Kidney glomerular epithelial cell (primary cell): ENCODE results near the gene DVL1.

Source experiments
- DNase-seq: peaks from one replicate; lab custom pipeline; 2025; lab: John Stamatoyannopoulos, UW

Gene DVL1

DNA sequence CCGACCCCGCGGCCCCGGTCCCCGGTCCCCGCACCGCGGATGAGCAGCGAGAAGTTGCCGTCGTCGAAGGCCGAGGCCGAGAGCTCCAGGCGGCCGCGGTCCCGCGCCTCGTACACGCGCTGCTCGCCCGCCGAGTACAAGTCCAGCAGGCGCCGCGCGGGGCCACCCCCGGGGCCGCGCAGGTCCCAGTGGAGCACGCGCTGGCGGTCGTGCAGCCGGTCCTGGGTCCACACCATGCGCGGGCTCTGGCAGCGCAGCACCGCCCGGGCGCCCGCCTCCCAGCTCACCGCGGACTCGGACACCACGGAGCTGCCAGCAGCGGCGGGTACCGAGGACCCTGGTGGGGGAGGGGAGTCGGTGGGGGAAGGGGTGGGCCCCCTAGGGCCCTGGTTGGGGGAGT lies 6.2 kb upstream of the DVL1 start:
- DNase-seq, result no peak

DNA sequence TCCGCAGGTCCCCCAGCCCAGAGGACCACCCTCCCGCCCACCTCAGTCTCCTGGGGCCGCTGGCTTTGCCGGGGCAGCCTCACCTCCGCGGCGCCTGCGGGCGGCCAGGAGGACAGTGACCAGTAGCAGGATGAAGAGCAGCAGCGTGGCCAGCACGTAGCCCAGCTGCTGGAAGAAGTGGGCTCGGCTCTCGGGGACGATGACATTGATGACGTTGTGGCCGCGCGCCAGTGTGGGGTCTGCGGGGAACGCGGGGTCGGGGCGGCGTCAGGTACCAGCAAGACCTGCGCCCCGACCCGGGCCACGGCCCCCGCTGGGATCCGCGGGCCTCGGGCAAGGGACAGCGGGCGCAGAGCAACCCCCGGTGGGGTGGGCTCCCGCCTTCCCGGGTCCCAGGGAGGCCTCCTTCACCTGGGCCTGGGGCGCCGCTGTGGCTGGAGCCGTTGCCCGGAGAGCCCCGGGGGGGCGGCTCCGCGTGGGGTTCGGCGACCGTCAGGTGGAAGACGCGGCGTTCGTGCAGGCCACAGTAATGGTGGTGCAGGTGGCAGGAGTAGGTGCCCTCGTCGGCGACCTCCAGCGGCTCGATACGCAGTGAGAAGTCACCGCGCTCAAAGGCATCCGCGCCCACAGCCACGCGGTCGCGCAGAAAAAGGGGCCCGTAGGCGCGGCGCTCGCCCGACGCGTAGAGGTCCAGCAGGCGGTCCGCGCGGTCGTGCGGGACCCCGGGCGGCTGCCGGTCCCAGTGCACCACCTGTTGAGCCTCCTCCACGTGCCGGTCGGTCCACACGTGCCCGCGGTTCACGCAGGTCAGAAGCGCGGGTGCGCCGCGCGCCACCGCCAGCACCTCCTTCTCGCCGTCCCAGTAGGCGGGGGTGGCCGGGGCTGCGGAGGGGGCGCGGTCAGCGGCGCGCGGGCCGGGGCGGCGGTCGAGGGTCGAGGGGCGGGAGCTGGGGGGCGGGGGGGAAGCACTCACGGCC lies 5.3 kb upstream of the DVL1 start:
- DNase-seq, result no peak

DNA sequence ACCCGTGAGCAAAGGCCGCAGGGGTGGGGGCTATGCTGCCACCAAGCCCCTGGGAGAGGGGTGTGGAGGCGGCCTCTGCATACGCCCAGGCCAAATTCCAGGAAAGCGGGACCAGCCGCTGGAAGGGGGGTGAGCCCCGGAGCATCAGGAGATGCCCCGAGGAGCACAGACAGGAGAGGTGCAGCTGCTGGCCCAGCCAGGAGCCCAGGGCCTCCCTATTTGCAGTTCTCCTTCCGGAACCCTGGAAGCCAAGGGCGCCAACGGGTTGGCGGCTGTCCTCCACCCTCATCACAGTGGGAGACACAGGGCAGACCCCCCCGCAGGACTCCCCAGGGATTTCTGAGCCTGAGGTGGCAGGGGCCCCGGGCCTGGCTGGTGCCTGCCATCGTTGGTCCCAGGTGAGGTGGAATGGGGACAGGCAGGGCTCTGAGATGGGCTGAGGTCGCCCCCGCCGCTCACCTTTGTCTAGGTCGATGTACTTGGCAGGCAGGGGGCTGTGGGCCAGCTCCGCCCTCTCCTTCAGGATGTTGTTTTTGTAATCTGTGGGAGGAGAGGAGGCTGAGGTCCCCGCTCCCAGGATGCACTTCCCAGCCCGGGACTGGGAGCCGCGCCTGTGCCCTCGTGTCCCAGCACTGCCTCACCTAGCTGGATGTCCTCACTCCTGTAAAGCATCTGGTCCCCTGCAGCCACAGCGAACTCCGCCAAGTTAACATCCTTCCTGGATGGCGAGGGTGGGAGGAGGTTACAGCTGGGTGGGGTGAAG lies 4.4 kb upstream of the DVL1 start:
- no peak for DNase-seq

DNA sequence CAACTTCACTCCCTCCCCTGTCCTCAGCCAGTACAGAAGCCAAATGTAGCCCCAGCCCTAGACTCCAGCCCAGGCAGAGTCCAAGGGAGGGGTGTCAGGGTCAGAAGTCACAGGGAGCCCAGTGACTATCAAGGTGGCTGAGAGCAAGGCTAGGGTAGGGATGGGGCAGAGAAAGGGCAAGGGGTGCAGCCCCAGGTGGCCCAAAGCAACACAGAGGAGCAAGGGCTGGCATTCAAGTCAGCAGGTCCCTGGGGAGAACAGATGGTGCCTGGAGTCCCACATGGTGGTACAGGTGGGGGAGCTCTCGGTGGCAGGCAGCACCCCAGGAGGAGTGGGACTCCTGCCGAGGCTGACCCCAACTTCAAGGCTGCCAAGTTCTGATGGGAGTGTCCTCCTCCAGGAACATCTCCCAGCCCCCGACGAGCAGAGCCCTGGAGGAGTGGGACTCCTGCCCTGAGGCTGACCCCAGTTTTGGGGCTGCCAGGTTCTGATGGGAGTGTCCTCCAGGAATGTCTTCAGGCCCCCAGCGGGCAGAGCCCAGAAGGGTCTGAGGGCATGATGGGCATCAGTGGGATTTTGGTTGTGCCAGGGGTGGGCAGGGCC lies 3.7 kb upstream of the DVL1 start:
- no peak for DNase-seq

DNA sequence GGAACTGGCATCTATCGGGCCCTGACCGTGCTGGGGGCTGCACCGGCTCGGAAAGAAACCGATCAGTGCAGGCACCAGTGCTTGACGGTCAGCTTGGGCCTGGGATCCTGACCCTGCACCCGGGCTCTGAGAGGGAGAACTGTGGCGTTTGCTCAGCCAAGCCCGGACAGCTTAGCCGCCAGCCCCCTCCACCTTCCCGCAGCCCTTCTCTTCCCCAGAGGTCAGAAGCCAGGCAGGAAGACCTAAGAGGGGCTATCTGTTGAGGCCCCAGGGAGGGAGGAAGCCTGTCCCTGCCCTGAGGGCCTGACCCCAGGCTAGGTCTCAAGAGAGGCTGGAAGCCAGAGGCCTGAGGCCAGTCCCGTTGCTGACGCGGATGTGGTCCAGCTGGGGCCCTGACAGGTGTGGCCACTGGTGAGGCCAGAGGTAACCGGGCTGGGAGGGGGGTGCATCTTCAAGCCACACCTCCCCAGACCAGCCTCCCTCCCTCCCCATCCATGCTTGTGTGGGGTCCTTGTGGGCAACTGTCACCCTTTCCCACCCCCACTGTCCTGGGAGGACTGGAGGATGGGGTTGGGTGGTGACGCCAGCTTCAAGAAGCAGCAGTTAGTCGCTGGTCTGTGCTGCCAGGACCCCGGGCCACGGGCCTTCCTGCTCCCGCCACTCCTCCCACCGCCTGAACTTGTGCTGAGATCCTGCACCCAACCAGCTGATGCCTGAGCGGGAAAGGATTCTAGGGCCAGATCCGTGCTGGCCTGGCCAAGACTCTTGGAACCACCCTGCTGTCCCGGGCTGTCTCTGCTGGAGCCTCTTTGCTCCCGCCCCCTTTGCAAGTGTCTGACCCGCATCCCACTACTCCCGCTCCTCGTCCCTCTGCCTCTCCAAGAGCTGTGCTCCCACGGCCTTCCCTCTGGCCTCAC lies 2.6 kb upstream of the DVL1 start:
- DNase-seq, result no peak

DNA sequence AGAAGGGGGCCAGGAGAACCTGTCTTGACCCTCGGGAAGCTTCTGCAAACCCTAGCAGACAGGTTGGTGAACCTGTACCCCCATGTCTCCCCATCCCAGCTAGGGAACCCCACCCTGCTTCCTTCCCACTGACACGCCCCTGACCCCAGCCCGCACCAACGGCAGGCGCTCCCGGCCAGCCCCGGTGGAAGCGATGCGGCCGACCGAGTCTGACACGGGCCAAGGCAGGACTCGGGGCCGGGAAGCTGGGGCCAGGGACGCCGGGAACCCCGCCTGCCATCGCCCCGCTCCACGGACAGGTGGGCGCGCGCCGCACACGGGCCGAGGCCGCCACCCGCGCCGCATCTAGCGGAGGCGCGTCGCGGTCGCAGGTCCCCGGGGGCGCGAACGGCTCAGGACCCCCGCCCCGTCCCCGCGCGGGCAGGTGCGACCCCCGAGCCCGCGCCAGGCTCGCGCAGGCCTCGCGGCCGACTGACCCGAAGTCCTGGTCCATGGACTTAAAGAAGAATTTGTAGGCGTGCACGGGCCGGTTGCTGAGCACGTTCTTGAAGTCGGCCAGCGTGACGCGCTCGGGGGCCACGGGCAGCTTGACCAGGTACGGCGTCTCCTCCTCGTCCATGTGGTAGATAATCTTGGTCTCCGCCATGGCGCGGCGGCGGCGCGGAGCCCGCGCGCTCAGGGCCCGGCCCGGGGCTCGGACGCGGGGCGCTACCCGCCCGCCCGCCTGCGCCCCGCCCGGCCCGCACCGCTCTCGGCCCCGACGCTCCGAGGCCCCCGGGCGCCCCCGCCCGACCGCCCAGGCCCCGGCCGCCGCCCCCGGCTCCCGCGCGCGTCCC lies 580 bp downstream of the DVL1 start:
- no peak for DNase-seq

DNA sequence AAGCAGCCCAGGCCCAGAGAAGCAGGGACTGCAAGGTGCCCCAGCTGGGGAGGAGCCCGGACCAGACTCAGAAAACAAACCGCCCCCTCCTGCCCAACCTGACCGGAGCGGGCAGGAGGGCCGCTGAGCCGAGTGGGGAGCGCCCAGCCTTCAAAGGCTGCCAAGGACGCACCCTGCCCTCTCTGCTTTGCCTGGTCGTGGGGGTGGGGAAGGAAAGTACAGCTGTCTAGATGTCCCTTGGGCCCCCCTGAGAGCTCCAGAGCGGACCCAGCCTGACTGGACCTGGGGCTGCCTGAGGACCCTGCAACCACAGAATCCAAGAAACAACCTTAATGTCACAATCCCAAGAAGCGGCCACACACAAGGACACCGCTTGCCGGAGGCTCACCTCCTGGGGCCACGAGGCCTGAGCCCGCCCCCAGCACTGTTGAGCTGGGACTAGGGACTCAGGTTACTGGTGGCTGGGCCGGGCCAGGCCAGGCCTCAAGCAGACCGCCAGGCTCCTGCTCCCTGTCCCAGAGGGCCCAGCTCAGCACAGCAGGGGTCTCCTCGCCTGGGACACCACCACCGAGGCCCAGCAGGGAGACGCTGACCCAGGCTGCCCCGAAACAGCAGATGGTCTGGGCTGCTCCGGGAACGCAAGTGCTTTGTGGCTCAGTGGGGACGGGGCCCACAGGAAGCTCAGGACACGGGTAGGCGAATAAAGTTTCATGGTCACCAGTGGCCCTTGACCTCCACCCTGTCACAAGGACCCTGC lies 1.4 kb downstream of the DVL1 start:
- DNase-seq, result no peak

DNA sequence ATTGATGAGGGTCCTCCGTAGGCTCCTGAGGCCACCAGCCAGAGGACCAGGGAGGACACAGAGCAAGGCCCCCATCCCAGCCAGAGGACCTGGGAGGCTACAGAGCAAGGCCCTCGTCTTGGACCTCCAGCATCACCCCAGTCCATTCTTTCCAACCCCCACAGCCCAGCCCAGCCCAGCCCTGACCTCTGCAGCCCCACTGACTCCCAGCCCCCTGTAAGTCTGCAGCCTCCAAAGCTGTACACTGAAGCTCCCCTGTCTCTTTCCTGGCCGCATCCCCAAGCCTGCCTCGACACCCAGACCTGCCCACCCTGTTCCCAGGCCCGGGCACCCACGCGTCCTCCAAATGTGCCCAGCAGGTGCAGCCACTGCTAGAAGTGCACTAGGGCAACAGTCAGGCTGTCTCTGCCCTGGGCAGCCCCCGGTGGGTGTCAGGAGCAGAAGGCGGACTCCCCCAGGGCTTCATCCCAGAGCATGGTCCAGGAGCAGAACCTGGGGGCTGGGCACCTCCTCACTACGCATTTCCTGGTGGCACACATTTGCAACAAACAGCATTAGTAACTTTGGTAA lies 2.1 kb downstream of the DVL1 start:
- DNase-seq, result no peak

DNA sequence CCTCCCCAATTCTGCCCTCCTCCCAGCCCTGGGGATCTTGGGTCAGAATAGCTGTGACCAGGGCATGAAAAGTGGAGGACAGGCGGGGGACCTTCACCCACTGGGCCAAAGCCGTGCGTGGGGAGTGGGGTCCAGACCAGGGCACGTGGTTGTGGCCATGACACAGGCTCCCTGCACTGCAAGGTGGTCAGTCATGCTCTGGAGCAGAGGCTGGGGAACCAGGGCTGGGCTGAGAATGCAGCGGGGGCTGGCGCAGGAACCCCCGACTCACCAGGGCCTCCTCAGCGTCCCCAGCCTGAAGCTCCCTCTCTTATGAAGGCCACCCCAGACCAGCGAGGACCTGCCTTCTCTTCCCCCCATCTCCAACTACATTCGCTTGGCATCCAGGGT lies 2.7 kb downstream of the DVL1 start:
- no peak for DNase-seq

DNA sequence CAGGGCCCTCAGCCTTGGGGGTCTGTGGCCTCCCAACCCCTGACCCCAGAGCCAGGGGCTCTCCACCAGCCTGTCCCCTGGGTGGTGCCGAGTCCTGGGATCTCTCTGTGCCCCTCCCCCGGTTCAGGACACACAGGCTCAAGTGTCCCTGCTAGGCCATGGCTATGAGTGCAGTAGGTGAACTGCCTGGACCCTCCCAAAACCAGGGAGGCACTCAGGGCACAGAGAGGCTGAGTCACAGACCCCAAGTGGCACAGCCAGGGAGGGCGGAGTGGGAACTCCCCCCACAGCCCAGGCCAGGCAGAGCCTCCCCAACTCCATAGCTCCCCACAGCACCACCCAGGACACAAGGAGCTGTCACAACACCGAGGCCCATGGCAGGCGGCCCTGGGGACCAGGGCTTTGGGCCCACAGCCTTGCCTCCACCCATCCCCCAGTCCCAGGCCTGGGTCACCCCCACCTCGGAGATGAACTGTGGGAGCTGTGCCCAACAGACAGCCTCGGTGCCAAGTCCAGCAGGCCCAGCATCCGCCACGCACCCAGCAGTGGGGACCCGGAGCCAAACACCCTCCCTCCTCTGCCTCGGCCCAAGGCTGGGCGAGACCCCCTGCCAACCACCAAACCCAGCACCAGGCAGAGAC lies 3.2 kb downstream of the DVL1 start:
- no peak for DNase-seq

DNA sequence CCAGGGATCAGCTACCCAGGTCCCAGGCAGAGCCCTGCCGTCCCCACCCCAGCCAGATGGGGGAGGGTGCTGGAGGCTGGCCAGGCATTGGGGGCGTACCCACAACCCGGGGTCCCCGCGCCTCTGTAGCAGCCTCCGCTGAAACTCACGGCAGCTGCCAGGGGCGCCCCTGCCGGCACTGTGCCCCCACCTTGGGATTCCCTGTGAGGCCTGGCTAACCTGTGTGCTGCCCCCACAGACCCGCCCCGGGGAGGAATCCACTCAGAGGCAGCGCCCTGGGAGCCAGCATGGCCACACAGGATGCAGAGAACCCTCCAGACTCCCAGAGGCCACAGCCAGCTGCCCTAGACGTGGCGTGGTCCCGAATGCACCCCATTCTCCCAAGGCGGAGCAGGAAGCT lies 3.8 kb downstream of the DVL1 start:
- no peak for DNase-seq

DNA sequence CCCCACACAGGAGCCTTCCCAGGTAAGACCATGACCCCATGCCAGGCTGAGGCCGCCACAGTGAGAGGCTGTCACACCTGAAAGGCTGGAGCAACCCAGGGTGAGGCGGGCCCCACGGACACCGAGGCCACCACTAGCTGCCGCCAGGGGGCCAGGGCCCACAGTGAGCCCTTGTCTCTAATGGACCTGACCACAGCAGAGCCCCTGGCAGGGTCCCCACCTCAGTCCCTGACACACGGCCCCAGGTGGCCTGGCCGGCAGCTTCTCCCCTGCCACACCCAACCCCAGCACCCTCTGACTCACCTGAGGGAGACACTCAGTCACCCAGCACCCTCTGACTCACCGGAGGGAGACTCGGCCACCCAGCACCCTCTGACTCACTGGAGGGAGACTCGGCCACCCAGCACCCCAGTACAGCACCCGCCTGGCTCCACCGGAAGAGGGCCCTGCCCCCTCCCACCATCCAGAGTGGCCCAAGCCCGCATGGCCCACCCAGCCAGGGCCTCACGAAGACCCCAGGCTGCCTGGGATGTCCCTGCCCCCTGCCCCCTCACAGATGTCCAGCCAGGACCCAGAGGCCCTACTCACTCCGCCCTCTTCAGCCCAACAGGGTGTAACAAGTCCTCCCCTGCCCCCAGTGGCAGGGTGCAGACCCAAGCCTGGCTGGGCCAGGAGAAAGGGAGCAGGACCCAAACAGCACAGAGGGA lies 4.4 kb downstream of the DVL1 start:
- peak; percentile 48 for DNase-seq

DNA sequence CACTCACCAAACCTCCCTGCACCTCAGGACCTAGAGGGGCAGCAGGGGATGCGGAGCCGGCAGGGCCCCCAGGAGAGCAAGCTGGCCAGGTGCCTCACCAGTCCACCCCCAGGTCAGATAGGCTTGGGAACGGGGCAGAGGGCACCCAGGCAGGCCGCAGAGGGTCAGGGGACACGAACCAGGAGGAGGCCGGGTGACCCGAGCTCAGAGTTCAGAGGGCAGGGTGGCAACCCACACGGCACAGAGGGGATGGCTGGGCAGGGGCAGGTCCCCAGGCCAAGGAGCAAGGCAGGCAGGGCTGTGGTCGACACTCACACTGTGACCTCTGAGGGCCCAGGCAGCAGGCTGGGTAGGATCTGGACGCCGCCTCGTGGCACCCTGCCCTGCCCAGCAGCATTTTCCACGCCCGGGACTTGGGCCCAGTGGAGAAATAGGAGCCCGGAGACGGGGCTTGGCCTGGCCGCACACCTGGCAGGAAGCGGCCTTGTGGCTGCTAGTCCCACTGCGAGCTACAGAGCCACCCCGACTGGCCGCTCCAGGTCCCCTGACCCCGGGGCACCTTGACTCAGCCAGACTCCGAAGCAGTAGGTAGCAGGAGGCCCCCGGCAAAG lies 5.3 kb downstream of the DVL1 start:
- DNase-seq, result no peak

DNA sequence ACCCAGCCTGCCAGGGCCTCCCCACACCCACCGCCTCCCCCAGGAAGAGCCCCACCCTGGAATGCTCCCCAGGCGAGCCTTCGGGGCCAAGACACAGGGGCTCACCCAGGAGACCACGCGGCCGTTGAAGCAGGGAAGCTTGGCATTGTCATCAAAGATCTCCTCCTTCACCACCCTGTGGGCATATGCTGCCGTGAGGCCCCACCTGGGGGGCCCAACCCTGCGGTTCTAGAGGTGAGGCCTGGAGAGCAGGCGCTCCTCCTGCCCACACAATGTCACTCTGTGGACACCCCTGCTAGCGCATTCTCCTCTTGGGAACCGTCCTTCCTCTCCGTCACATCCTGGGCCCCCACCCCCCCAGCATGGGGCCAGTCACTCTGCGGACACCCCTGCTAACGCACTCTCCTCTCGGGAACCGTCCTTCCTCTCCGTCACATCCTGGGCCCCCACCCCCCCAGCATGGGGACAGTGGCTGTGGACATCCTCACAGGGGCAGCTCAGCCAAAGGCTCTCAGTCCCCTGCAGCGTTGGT lies 6.6 kb downstream of the DVL1 start:
- no peak for DNase-seq

DNA sequence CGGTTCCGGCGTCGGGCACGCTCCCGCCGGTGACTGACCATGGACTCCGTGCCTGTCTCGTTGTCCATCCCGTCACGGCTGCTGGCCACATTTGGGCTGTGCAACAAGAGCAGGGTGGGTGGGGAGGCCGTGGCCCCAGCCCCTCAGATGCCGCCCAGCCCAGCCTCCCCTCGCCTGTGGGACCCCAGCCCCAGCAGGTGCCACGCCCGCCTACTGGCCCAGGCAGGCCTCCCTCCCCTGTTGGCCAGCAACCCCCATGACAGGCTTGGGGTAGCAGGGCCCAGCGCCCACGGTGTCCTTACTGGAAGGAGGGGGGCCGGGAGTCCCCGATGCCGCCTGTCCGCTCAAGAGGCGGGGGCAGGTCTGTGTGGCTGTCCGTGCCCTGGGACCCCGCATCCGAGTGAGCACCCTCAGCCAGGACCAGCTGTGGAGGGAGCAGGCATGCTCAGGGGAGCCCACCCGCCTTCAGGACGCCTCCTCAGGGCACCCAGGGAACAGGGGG lies 7.1 kb downstream of the DVL1 start:
- DNase-seq, result no peak

DNA sequence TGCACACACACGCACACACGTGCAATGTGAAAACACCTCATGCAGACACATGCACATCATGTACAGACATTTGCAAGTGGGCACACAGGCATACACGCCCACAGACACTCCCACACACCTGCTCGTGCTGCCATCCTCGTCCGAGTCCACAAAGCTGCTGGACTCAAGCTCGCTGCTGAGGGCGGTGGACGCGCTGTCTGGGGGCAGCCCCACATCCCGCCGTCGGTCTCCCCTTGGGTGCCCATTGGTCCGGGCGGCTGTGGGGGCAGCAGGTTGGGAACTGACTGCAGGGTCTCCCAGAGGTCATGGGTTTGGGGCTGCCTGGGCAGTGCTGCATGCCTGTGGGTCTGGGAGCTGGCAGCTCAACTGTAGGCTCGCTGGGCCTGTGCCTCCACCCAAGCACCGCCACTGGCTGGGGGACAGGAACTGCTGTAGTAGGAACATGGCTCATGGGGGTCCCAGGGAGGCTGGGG lies 7.6 kb downstream of the DVL1 start:
- DNase-seq, result no peak

DNA sequence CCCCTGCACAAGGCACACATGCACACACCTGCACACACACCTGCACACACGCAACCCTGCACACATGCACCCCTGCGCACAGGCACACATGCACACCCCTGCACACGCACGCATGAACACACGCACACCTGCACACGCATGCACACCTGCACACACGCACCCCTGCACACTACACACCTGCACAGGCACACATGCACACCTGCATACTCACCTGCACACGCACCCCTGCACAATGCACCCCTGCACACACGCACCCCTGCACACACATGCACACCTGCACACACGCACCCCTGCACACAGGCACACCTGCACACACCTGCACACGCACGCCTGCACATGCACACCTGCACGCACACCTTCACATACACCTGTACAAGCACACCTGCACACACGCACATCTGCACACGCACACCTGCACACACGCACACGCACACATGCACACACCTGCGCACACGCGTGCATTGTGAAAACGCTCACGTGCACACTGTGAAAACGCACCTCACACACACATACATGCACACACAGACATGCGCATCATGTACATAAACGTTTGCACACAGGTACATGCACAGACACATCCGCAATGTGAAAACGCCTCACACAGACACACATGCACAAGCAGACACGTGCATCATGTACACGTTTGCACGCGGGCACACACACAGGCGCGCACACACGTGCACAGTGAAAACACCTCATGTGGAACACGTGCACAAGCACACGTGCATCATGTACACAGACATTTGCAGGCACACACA lies 8.2 kb downstream of the DVL1 start:
- no peak for DNase-seq
